Panc1 (cell line): ENCODE results near the gene TMEM229A.

Experiments used
- POLR2AphosphoS5 ChIP-seq: IDR thresholded peaks from 2 replicates; pipeline ENCODE4 v1.6.1; 2012; ENCODE audit warnings: mild to moderate bottlenecking, low read depth, low read length, moderate library complexity
- SIN3A ChIP-seq: IDR thresholded peaks from 2 replicates; pipeline ENCODE4 v1.6.1; 2012; ENCODE audit warnings: low read depth, mild to moderate bottlenecking, low read length, moderate library complexity, borderline replicate concordance; ENCODE audit not compliant: insufficient read depth
- TCF7L2 ChIP-seq: IDR thresholded peaks from 2 replicates; pipeline ENCODE4 v1.6.1; 2011; ENCODE audit warnings: mild to moderate bottlenecking, low read depth, low read length, inconsistent platforms
- TF ChIP-seq, protein P1 (sequence below): fragments of 450-650 bp; IDR thresholded peaks from 2 replicates; pipeline ENCODE4 v1.5.1; 2017; ENCODE audit warnings: mild to moderate bottlenecking
- TF ChIP-seq, protein P2 (sequence below), 2 experiments: IDR thresholded peaks; 2 replicates each; pipeline ENCODE4 v1.6.1; 2011 to 2012; ENCODE audit warnings: low read depth in 2 of 2, control low read depth in 1 of 2, low read length in 1 of 2, mild to moderate bottlenecking in 1 of 2, moderate library complexity in 1 of 2; ENCODE audit not compliant: insufficient read depth in 1 of 2

DNA sequence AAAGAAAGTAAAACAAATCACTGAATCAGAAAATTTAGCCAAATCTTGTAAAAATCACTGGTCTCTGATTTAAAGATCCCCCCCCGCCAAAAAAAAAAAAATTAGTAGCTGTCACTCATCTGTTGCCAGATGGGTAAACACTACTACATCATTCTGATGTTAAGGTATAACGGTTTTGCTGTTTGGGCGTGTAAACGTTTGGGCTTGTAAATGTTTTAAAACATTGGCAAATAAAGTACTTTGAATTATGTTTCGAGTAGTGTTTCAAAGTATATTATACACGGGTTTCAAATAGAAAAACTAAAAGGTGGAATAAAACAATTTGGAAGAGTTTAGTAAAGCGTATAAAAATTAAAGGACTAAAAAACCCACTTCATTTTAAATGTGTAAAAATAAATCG lies 1.5 kb downstream of the TMEM229A start:
- TF ChIP-seq POLR2AphosphoS5, result no peak
- TF ChIP-seq, protein P1, sequence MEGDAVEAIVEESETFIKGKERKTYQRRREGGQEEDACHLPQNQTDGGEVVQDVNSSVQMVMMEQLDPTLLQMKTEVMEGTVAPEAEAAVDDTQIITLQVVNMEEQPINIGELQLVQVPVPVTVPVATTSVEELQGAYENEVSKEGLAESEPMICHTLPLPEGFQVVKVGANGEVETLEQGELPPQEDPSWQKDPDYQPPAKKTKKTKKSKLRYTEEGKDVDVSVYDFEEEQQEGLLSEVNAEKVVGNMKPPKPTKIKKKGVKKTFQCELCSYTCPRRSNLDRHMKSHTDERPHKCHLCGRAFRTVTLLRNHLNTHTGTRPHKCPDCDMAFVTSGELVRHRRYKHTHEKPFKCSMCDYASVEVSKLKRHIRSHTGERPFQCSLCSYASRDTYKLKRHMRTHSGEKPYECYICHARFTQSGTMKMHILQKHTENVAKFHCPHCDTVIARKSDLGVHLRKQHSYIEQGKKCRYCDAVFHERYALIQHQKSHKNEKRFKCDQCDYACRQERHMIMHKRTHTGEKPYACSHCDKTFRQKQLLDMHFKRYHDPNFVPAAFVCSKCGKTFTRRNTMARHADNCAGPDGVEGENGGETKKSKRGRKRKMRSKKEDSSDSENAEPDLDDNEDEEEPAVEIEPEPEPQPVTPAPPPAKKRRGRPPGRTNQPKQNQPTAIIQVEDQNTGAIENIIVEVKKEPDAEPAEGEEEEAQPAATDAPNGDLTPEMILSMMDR, result no peak
- TF ChIP-seq, protein P2, sequence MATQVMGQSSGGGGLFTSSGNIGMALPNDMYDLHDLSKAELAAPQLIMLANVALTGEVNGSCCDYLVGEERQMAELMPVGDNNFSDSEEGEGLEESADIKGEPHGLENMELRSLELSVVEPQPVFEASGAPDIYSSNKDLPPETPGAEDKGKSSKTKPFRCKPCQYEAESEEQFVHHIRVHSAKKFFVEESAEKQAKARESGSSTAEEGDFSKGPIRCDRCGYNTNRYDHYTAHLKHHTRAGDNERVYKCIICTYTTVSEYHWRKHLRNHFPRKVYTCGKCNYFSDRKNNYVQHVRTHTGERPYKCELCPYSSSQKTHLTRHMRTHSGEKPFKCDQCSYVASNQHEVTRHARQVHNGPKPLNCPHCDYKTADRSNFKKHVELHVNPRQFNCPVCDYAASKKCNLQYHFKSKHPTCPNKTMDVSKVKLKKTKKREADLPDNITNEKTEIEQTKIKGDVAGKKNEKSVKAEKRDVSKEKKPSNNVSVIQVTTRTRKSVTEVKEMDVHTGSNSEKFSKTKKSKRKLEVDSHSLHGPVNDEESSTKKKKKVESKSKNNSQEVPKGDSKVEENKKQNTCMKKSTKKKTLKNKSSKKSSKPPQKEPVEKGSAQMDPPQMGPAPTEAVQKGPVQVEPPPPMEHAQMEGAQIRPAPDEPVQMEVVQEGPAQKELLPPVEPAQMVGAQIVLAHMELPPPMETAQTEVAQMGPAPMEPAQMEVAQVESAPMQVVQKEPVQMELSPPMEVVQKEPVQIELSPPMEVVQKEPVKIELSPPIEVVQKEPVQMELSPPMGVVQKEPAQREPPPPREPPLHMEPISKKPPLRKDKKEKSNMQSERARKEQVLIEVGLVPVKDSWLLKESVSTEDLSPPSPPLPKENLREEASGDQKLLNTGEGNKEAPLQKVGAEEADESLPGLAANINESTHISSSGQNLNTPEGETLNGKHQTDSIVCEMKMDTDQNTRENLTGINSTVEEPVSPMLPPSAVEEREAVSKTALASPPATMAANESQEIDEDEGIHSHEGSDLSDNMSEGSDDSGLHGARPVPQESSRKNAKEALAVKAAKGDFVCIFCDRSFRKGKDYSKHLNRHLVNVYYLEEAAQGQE (IDR thresholded peaks at IDR 0.05; ENCODE audit: insufficient read depth in 1 of 2, low read depth in 2 of 2, low read length in 1 of 2), result no peak
- no peak for TF ChIP-seq SIN3A
- no peak for TF ChIP-seq TCF7L2
